Stimulated activated effector memory CD8-positive, alpha-beta T cell treated with anti-CD3 and anti-CD28 coated beads, Interleukin-12 subunit alpha, Interleukin-12 subunit beta, amount 100 ng/mL, for 72 hours (primary cell): ENCODE data around the gene HNRNPUL2.
"Not testable (repeated sequence)": the region's sequence is repeated elsewhere in the genome, so short reads cannot be mapped to it uniquely, and the experiment has no call there.

ENCODE experiments used
- ATAC-seq: fragments of 150-1000 bp; cut with Tn5 transposase; 2 replicates; pipeline ENCODE4 v1.10.0; 2021
- DNase-seq, 2 donors: peaks; one replicate each; pipeline ENCODE4 v3.0.0; 2021 to 2022; ENCODE audit warnings: low spot score in 2 of 2
- H3K27ac Mint-ChIP-seq: one replicate; pipeline ENCODE4 v1.8.0; 2022; ENCODE audit warnings: mild to moderate bottlenecking, mixed read lengths
- H3K36me3 Mint-ChIP-seq: one replicate; pipeline ENCODE4 v1.8.0; 2022; ENCODE audit warnings: mild to moderate bottlenecking, mixed read lengths
- H3K4me1 Mint-ChIP-seq: one replicate; pipeline ENCODE4 v1.8.0; 2022; ENCODE audit warnings: mixed read lengths
- H3K4me3 Mint-ChIP-seq: one replicate; pipeline ENCODE4 v1.8.0; 2022; ENCODE audit warnings: mild to moderate bottlenecking, mixed read lengths
- H3K9me3 Mint-ChIP-seq: one replicate; pipeline ENCODE4 v1.8.0; 2022; ENCODE audit warnings: mixed read lengths

The HNRNPUL2 gene

DNA sequence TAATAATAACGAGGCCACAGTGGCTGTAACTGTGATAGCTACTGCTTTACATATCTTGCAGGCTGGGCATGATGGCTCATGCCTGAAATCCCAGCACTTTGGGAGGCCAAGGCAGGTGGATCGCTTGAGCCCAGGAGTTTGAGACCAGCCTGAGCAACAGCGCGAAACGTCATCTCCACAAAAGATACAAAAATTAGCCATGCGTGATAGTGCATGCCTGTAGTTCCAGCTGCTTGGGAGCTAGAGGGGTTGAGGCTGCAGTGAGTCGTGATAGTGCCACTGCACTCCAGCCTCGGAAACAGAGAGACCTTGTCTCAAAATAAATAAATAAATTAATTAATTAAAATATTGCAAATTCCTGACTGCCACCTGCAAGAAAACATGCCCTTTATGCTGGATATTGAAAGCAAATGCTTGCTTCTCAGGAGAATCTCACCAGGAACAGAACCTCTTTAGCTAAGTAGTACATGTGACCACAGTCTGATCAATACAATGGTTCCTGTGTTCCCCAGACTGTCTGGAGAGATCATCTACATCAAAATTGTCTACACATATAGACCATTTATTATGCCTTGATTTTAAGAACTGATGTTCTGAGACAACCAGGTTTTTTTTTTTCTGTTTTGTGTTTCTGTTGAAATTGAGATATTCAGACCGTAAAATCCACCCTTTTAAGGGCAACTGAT is 20.4 kb upstream of the HNRNPUL2 start:
- H3K36me3 Mint-ChIP-seq = peaks cover 13% of the 10 kb centered on the region
- ATAC-seq (no peak), DNase-seq (no peak)
- H3K4me3 Mint-ChIP-seq = no peak overlapping the region
- H3K27ac Mint-ChIP-seq = no peak overlapping the region
- H3K4me1 Mint-ChIP-seq = peaks cover 8% of the 10 kb centered on the region
- H3K9me3 Mint-ChIP-seq = no peaks in the 10 kb centered on the region

DNA sequence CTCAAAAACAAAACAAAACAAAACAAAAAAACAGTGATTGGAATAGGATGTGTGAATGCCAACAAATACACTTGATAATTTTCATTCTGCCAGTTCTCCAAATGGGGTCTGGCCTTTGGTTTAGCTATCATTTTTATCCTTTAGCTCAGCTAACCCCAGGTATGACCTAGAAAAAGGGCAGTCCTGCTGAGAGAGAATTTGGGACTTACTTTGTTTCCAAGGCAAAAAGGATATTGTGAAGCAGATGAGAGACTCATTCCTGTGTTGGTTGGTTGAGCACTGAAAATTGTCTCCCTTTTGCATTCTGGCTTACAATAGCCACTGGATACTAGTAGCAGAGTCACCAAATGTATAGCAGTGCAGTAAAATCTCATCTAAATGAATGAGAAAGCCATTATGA is 9.9 kb upstream of the HNRNPUL2 start:
- Mint-ChIP-seq H3K36me3 (peaks cover 98% of the 10 kb centered on the region), H3K4me3 (no peak overlapping the region), H3K4me1 (no peaks in the 10 kb centered on the region), H3K9me3 (no peaks in the 10 kb centered on the region), H3K27ac (no peak overlapping the region)
- DNase-seq (no peak), ATAC-seq (no peak)

DNA sequence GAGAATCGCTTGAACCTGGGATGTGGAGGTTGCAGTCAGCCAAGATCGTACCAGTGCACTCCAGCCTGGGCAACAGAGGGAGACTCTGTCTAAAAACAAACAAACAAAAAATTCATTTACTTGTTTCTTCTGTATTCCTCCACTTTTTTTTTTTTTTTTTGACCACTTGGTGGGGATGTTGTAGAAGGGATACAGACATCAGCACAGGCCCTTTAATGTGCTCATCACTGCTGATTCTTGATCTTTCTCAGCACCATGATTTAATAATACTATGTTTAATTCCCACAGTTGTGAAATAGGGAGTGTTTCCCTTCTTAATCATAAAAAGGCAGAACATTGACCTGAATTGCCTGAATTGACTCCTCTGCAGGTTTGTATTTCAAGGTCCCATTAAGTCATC is 5.6 kb upstream of the HNRNPUL2 start:
- Mint-ChIP-seq H3K4me3 (no peak overlapping the region), H3K9me3 (no peaks in the 10 kb centered on the region), H3K27ac (no peak overlapping the region), H3K4me1 (peaks cover 7% of the 10 kb centered on the region), H3K36me3 (peaks cover 93% of the 10 kb centered on the region)
- no peak for DNase-seq
- peak; percentile 40 for ATAC-seq

DNA sequence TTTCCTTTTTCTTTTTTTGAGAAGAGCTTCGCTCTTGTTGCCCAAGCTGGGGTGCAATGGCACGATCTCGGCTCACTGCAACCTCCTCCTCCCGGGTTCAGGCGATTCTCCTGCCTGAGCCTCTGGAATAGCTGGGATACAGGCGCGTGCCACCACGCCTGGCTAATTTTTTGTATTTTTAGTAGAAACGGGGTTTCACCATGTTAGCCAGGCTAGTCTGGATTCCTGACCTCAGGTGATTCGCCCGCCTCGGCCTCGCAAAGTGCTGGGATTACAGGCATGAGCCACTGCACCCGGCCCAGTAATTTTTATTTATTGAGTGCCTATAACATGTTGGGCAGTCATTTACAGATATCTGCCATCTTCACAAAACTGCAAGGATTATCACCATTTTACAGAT is 2.8 kb upstream of the HNRNPUL2 start:
- peak overlapping the region; percentile 89 for H3K4me3 Mint-ChIP-seq
- H3K27ac Mint-ChIP-seq = peak overlapping the region; percentile 14
- not testable (repeated sequence) for ATAC-seq, DNase-seq, H3K9me3 Mint-ChIP-seq
- peaks cover 93% of the 10 kb centered on the region for H3K36me3 Mint-ChIP-seq
- H3K4me1 Mint-ChIP-seq = peaks cover 15% of the 10 kb centered on the region

DNA sequence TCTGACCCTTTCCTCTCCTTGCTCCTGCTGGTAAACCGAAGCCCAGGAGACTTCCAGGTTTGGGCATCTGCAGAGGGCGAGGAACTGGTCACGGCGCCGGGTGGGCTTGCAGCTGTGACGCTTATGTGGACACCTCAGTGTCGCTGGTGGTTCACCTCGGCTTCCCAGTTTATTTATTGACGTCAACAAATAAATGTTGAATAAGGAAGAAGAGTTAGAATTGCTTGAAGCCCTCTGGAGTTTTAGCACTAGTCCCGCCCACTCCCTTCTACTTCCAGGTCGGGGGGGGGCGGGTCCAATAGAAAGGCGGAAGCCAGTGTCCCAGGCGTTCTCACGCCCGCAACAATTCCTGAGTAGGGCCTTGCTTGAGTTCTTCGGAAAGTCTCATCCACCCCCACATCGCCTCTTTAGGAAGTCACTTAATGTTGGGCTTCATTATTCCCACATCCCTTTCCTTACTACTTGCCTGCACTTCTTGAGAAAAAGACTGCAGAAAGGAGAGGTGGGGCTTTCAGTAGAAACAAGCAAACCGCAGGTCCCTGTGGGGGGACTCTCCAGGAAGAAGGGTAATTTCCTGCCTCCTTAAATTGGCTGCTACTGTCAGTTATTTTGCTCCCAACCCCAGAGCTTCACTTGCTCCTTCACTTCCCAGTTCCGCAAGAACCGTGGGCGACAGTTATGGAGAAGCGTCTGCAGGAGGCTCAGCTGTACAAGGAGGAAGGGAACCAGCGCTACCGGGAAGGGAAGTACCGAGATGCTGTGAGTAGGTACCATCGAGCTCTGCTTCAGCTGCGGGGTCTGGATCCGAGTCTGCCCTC is 1.1 kb upstream of the HNRNPUL2 start, which contains the start of gene TTC9C:
TSS of gene TTC9C (plus strand) at position 316 of the 818 bp plus-strand sequence. CDS start at position 679, 363 bp downstream.
- peak; percentile 63 to 90 for DNase-seq
- Mint-ChIP-seq H3K4me1 (peaks cover 29% of the 10 kb centered on the region), H3K4me3 (peak within 1 kb of the TSS; percentile 89), H3K36me3 (peaks cover 95% of the 10 kb centered on the region), H3K9me3 (no peaks in the 10 kb centered on the region), H3K27ac (peak within 1 kb of the TSS; percentile 99)
- ATAC-seq = peak; percentile 36

DNA sequence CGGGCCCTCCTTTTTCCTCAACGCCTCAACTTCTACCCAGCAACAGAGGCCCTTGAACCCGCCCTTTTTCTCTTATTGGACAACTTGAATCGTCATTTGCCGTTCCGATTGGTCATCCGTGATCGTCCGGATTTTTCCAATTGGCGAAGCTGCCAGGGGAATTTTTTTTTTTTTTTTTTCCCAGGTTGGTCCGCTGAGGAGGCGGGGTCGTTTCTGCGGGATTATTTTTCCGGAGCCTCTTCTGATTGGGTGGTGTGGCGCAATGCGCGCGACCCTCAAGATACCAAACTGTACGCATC is 564 bp upstream of the HNRNPUL2 start:
- Mint-ChIP-seq H3K4me1 (peaks cover 30% of the 10 kb centered on the region), H3K27ac (peak overlapping the region; percentile 99), H3K36me3 (peaks cover 95% of the 10 kb centered on the region), H3K9me3 (no peaks in the 10 kb centered on the region), H3K4me3 (peak overlapping the region; percentile 89)
- ATAC-seq (peak; percentile 77), DNase-seq (peak in 1 of 2 donors; percentile 61)

DNA sequence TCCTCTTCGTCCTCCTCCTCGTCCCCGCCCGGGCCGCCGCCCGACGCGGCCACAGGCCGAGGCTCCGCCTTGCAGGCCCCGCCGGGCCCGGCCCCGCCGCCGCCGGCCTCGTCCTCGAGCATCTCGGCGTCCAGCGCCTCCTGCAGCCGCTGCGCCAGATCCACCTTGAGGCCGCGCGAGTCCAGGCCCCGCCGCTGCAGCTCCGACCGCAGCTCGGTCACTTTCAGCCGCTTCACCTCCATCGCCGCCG is 417 bp downstream of the HNRNPUL2 start:
- DNase-seq (no peak), ATAC-seq (peak; percentile 12)
- peak overlapping the region; percentile 89 for H3K4me3 Mint-ChIP-seq
- H3K9me3 Mint-ChIP-seq = no peaks in the 10 kb centered on the region
- H3K36me3 Mint-ChIP-seq = peaks cover 95% of the 10 kb centered on the region
- peaks cover 30% of the 10 kb centered on the region for H3K4me1 Mint-ChIP-seq
- peak overlapping the region; percentile 99 for H3K27ac Mint-ChIP-seq

DNA sequence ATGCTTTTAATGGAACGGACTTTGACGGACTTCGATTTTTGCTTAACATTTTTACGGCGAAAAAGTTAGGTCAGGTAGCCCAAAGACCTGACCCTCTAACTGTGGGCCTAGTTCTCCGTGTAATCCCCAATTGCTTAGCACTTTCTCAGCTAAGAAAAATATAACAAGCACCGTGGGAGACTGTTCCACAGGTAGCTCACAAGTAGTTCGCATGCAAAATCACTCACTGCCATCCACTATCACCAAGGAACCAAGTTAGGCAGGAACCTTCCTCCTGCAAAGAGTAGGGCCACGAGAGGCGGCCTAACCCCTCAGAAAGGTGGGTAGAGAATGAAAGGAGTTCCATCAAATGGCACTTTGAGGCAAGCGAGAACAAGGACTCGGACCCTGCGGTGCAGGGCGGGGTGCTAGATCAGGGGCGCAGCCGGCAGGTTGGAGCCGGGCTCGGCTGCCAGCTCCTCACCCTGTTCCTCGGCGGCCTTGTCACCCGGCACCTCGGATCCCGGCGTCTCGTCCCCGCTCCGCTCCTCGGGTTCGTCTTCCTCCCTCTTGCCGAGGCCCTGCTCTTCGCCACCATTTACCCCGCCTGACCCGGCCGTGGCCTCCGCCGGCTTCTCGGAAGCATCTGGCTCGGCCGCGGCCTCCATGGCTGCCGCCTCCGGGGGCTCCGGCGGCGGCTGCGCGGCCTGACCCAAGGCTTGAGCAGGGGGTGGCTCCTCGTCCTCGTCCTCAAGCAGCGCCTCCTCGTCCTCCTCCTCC is 922 bp downstream of the HNRNPUL2 start:
- peaks cover 28% of the 10 kb centered on the region for H3K4me1 Mint-ChIP-seq
- H3K4me3 Mint-ChIP-seq = peak overlapping the region; percentile 89
- peak overlapping the region; percentile 99 for H3K27ac Mint-ChIP-seq
- peaks cover 95% of the 10 kb centered on the region for H3K36me3 Mint-ChIP-seq
- ATAC-seq = no peak
- peak in 1 of 2 donors; percentile 70 for DNase-seq
- no peaks in the 10 kb centered on the region for H3K9me3 Mint-ChIP-seq

DNA sequence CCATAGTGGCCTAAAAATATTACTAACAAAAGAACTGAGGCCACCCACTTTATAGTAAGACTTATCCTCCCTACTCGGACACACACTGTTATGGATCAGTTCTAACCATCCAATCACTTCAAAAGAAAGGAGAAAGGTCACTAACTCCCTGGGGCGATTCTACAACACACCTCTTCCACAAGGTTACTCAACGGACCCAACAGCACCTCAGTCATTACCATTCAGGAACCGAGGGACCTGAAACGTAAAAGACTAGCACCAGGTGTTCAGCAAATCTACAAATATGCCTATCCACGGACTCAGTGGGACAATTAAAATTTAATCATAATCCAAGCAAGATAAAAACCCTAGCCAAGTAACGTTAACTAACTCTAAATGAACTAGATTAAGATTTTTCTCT is 1.6 kb downstream of the HNRNPUL2 start:
- Mint-ChIP-seq H3K27ac (peak overlapping the region; percentile 99), H3K9me3 (no peaks in the 10 kb centered on the region), H3K36me3 (peaks cover 95% of the 10 kb centered on the region), H3K4me3 (peak overlapping the region; percentile 89), H3K4me1 (peaks cover 23% of the 10 kb centered on the region)
- DNase-seq (no peak), ATAC-seq (no peak)

DNA sequence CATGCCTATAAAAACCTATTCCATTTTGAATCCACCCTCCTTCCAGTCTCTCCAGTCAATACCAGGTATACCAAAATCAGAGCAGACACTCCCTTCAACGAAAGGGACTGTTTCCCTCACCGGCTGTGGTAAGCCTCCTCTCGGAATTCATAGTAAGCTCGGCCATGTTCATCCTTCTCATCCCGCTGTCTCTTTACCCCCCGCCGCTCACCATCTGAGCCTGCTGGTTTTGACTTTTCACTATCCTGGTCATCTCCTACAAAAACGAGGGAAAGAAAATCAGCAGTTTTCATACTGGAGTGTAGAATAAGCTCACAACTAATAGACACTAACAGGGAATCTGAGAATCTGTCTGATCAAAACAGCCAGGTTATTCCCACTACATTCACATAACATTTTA is 3.1 kb downstream of the HNRNPUL2 start:
- Mint-ChIP-seq H3K4me1 (peaks cover 33% of the 10 kb centered on the region), H3K9me3 (no peaks in the 10 kb centered on the region), H3K27ac (peak overlapping the region; percentile 99), H3K36me3 (peaks cover 98% of the 10 kb centered on the region), H3K4me3 (peak overlapping the region; percentile 89)
- no peak for ATAC-seq
- no peak for DNase-seq

DNA sequence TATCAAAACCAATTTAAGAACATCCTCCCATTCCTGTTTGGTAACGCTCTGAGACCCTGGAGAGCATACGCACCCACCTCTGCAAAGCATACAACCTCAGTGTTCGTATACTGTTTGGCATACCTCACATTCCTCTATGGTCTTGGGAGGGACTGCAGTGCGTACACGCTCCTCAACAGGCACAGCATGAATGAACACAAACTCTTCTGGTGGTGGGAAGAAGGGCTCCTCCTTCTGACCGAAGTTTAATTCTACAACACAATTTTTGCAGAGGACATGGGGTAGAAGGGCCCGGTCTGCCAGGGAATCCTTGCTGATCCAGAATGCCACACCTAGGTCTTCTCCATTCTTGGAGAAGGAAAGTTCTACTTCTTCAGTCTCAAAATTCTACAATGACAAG is 5.3 kb downstream of the HNRNPUL2 start:
- Mint-ChIP-seq H3K36me3 (peaks cover 100% of the 10 kb centered on the region), H3K9me3 (no peaks in the 10 kb centered on the region), H3K27ac (peak overlapping the region; percentile 29), H3K4me1 (peaks cover 45% of the 10 kb centered on the region), H3K4me3 (no peak overlapping the region)
- DNase-seq (no peak), ATAC-seq (no peak)

DNA sequence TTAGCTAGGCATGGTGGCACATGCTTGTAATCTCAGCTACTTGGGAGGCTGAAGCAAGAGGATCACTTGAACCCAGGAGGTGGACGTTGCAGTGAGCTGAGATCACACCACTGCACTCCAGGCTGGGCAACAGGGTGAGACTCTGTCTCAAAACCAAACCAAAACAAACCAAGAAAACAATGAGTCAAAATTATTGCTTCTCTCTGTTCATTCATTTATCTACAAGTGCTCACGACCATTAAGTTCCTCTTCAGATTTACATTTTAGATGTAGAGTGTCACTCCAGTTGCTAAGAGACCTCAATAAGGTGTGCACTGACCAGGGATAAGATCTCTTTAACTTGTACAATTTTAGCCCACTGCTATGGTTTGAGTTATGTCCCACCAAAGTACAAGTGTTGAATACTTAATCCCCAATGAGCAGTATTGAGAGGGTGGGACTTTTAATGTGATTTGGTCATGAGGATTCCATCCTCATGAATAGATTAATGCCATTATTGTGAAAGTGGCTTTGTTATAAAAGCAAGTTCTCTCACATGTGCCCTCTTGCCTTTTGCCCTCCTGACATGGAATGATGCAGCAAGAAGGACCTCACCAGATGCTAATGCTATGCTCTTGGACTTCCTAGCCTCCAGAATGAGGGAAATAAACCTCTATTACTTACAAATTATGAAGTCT is 7.8 kb downstream of the HNRNPUL2 start:
- DNase-seq (no peak), ATAC-seq (peak; percentile 89)
- Mint-ChIP-seq H3K27ac (peak overlapping the region; percentile 87), H3K4me1 (peaks cover 37% of the 10 kb centered on the region), H3K4me3 (no peak overlapping the region), H3K9me3 (no peaks in the 10 kb centered on the region), H3K36me3 (peaks cover 100% of the 10 kb centered on the region)

DNA sequence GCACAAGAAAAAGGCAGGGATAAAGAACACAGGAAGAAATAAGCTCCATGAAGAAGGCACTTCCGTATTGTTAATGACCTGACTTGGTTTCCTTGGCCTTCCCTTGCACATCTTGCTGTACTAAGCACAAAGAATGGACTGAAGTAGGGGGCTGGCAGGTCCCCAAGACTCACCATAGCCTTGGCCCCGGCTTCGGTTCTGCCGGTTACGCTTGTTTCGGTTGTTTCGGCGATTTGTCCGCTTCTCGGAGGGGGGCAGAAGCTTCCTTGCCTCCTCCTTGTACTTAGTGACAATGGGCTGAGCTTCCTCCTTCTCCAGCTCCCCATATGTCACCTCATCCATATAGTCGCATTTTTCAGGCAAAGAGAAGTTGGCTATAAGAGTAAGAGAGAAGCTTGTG is 10.4 kb downstream of the HNRNPUL2 start:
- Mint-ChIP-seq H3K9me3 (no peaks in the 10 kb centered on the region), H3K36me3 (peaks cover 100% of the 10 kb centered on the region), H3K4me1 (peaks cover 50% of the 10 kb centered on the region), H3K4me3 (no peak overlapping the region), H3K27ac (peak overlapping the region; percentile 60)
- DNase-seq (no peak), ATAC-seq (no peak)

DNA sequence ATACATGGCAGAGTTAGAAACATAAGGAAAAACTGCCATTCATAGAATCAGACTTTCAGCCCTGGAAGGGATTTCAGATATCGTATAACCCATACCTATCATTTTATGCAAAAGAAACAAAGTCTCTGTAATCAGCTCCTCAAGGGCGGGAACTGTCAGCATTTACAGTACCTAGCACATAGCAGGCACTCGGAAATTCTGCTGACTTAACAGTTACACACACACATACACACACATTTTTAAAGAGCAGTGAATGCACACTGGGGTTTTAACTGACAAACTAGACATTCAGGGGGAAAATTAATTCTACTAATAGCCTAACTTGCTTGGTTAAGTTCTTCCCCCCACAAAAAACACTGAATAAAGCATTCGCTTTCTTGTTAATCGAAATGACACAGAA is 11.1 kb downstream of the HNRNPUL2 start:
- H3K27ac Mint-ChIP-seq = peak overlapping the region; percentile 89
- no peak for ATAC-seq

More for the DNA sequence above, 11.1 kb downstream of the HNRNPUL2 start:
- H3K4me1 Mint-ChIP-seq = peaks cover 50% of the 10 kb centered on the region
- H3K36me3 Mint-ChIP-seq = peaks cover 100% of the 10 kb centered on the region
- H3K9me3 Mint-ChIP-seq = no peaks in the 10 kb centered on the region
- DNase-seq = no peak
- no peak overlapping the region for H3K4me3 Mint-ChIP-seq
